ENCODE measurements around the gene RCE1.

The RCE1 gene

DNA sequence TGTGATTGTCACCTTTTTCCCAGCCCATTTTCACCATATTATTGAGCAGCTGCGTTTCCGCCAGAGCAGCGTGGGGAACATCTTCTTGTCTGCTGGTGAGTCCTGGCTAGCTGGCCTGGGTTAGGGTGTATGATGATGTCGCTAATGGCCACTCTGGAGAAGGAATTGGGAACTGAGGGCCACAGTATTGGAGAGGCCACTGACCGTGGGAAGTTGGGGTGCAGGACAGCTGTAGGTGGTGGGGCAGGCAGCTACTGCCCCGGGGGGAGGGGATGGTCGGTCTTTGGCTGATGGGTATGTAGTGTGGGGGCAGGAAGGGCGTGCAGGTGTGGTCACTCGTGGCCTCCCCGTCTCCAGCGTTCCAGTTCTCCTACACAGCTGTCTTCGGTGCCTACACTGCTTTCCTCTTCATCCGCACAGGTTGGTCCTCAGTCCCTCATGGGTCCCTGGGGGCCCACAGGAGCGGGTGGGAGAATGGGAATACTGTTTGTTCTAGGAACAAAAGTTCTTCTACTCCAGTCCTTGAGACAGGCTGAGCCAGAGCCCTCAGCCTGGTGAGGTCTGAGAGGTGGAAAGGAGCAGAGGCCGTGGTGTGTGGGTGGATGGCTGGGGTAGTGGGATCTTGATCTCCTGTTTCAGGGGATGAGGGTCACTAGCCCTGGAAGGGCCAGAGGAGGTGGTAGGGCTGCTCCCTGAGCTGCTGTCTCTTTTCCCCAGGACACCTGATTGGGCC lies 2.1 kb downstream of the RCE1 start:
- DNase-seq = no peak

DNA sequence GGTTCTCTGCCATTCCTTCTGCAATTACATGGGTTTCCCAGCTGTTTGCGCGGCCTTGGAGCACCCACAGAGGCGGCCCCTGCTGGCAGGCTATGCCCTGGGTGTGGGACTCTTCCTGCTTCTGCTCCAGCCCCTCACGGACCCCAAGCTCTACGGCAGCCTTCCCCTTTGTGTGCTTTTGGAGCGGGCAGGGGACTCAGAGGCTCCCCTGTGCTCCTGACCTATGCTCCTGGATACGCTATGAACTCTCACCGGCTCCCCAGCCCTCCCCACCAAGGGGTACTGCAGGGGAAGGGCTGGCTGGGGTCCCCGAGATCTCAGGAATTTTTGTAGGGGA lies 2.6 kb downstream of the RCE1 start:
- no peak for DNase-seq

DNA sequence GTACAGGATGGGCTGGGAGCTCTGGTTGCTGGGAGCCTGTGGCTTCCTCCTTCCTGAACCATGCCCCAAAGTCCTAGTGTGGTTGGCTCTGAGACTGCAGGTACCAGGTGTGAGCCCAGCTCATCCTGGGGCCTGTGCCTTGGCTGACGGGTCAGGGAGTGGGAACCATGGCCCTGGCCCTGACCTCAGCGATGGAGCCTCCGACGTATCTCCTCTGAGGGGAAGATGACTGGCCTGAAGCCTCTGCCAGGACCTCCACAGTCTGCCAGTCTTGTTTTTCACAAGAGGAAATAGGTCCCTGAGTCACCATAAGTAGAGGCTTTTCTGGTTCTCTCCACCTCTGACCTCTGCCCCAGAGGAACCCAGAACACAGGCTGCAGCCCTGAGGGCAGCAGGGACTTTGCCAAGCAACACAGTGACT lies 3.4 kb downstream of the RCE1 start:
- no peak for DNase-seq

DNA sequence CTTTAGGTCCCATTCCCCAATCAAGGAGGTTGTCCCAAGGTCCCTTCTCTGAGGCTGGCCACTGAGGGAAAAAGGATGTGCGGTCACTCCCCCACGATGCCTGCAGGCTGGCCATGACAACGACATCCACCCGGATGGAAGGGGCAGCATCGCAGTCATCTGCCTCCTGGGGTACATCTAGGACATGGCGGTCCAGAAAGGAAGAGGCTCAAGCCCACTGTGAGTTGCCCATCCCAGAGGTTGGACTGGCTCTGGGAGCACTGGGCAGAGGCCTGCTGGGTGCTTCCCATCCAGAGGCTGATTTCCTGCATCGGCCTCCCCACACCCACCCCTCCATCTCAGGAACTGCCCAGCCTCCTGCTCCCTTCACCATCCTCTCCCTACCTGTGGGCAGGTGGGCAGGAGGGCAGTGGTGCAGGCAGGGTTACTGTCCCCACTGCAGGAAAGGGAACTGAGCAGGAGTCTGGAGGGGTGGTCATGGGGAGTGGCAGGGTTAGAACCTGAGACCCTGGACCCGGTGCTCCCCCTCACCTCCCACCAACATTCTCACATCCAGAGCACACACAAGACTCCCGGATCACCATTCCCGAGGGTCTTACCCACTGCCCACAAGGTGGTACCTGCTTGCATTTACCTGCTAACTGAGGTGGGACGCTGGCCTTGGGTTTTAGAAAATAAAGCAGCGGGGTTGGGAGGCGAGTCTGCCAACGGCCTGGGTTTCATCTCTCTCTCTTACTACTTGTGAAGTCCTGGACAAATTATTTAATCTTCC lies 4.4 kb downstream of the RCE1 start:
- no peak for DNase-seq

DNA sequence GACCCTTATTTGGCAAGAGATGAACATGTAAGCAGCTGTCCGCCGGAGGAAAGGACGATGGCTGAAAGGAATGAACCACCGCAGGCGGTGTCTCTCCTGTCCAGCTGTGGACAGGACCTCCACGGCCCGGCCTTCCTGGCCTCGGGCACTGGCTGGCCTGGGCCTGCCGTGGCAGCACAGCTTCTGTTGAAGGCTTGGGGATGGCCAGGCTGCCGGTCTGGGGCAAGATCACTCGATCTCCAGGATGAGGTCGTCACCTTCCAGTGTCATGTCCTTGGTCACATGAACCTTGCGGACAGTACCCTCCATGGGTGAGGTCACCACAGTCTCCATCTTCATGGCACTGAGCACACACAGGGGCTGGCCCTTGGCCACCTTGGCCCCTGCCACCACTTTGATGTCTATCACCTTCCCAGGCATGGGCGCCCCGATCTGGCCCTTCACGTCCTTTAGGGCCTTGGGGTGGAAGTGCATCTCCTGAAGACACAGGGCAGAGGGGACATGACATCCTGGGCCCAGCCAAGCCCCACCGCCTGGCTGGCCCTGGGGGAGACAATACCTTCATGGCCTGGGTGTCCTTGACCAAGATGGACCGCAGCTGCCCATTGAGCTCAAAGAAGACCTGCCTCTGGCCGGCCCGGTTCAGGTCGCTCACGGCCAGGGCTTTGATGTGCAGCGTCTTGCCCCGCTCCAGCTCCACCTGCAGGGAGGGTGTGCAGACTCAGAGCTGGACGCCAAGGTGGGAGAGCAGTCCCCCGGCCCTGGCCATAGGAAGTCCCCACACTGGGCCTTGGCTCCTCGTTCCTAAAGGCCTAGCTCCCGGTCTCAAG lies 5.6 kb downstream of the RCE1 start:
- no peak for DNase-seq

DNA sequence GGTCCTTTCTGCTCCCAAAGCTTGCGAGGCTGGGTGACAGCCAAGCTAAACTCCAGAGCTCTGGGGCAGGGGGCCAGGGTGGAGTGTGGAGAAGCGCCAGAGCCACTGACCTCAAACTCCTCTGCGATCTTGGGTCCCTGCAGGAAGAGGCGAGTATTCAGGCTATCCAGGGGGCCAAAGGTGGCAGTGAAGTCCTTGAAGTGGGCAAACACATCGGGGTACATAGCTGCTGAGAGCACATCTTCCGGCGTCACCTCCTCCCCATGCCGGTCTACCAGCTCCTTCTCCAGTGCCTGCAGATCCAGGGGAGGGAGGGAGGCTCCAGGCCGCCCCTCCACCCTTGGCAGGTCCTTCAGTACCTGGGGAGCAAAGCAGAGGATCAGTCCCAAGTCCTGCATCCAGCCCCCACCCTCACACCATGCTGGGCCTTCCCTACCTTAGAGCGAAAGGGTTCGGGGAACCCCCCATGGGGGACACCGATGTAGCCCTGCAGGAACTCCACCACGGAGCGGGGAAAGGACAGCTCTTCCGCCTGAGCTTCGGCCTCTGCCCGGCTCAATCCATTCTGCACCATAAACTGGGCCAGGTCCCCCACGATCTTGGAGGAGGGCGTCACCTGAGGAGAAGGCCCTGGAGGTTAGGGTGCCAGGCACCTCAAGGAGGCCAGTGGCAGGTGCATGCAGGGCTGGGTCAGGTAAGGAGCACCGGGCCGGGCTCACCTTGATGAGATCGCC lies 6.4 kb downstream of the RCE1 start:
- DNase-seq = no peak

DNA sequence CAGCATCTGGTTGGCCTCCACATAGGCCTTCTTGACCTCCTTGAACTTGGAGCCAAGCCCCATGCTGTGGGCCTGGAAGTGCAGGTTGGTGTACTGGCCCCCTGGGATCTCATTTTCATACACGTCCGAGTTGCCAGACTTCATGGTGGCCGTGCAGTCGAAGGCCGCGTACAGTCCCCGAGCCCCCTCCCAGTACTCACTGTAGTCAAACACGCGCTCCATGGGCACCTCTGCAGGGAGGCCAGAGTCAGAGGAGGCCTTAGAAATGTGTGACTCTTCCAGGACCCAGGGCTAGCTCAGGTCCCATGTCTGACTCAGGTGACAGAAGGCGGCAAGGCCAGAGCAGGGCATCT lies 7.0 kb downstream of the RCE1 start:
- DNase-seq = no peak

DNA sequence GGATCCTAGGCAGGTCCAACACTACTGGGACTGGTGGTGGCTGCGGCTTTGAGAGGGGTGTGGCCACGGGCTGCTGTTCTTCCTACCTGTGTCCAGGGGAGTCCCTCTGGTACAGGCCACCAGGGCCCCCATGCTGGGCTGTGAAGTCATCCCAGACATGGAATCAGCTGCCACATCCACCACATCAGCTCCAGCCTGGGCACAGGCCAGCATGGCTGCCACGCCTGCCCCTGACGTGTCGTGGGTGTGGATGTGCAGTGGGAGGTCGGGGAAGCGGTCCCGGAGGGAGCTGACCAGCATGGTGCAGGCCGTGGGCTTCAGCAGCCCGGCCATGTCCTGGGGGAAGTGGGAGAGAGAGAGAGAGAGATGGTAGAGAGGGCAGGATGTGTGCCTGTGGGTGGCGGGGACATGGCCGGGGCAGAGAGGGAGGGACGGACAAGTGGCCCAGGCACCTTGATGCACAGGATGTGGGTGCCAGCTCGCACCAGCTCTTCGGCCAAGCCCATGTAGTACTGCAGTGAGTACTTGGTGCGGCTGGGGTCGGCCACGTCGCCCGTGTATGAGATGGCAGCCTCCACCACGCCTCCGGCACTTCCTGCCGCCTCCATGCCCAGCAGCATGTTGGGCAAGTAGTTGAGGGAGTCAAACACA lies 7.5 kb downstream of the RCE1 start:
- DNase-seq = no peak

DNA sequence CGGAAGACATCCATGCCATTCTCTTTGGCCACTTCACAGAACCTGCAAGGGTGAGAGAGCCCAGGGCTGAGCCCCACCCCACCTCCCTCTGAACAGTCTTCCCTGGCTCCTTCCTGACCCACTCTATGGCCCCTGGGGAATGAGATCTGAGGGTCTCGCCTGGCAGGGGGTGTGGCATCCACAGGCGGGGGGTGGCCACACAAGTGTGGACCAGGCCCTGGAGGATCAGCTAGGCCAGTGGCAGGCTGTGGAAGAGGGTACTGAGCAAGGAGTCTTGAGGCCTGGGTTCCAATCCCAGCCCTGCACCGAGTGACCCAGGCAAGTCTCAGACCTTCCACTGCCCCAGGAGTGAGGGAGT lies 8.0 kb downstream of the RCE1 start:
- no peak for DNase-seq

DNA sequence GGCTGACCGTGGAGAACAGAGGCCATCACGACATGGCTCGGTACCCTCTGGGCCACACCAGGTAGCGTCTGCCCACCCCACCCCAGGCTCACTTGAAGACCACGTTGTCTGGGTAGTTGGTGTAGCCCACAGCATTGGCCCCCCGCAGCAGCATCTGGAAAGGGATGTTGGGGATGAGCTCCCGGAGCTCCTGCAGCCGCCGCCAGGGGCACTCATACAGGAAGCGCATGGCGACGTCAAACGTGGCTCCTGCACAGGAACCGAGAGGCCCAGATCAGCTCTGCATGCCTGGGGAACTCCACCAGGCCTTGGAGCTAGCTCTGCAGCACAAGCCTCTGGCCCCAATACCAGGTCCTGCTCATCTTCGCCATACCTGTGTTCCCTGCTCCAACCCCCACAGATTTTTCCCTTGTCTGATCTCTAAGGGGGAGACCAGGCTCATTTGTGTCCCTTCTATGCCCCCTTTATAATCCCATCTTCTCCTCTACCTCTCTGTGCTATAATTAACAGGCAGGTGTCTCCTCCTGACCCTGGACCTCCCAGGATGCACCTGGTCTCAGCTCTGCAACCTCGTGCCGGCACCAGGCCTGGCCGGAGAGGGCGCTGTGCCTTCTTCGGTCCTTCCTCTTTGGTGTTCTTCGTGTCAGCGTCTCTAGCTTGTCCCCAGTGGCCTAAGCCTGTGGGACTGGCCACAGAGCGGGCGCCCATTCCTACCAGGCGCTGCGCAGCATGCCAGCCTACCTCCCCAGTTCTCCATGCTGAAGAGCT lies 8.6 kb downstream of the RCE1 start:
- peak; percentile 28 for DNase-seq

DNA sequence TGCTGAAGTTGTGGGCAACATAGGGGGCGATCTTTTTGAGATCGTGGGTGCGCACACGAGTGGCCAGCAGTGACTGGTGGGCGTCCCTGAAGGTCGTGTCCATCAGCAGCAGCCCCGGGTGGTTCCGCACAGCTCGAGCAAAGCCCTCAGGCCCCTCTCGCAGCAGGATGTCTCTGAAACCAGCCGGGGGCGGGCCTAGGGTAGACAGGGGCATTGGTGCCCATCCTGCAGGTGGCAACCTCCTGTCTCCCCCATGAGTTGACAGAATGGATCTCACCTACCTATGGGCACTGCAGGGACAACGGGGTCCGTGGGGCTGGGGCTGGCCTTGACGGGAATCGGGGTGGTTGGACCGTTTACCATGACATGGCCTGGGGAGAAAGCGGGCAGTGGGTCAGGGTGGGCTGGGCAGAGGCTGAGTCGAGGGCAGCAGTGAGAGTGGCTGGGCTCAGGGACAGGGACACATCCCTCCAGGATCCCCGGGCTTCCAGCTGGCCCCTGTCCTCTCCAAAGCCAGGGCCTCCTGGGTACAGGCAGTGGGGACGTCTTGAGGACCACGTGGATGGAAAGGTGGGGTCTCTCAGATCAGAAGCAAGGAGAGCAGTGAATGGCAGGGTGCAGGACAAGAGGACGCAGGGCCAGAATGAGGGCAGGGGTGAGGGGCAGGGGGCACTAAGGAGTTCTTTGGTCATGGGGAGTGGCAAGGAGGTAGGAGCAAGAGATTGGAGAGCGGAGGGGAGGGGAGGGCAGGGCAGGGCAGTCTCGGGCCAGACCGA lies 9.4 kb downstream of the RCE1 start:
- no peak for DNase-seq

DNA sequence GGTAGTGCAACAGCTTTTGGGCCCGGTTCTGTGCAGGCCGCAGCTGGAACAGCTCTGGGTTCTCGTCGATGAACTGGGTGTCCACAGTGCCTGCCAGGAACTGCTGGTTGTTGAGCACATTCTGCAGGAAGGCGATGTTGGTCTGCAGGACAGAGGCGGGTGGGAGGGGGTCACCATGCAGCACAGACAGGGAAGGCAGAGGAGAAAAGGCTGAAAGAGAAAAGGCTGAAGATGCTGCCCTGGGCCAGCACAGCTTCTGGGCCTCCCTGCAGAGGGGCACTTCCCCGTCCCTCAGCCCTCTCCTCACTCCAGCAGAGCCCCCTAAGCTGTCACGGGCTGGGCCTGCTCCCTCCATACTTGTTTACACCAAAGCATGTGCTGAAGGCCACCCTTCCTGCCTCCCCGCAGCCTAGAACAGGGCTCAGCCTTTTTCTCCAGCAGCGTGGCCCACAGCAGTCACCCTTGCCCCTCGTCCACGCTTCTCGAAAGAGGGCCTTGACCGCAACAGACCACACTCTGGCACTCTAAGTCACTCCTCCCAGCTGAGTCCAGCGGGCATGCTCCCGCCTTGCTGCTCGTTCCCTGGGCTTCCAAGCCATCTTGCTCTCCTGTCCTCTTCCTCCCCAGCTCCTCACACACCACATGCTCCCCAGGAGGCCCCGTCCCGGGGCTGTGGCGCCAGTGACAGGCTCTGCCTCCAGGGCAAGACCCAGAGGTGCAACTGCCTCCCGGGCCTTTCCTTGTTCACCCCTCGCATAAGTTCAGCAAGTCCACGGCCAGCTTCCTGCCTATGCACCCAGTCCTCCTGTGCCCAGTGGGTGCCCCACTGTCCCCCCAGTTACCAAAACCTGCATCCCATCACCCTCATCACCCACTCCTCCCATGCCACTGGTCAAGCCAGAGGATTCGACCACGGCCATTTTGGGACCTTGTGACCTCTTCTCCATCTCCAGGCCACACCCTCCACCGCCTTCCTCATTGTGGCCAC lies 10.3 kb downstream of the RCE1 start:
- no peak for DNase-seq

DNA sequence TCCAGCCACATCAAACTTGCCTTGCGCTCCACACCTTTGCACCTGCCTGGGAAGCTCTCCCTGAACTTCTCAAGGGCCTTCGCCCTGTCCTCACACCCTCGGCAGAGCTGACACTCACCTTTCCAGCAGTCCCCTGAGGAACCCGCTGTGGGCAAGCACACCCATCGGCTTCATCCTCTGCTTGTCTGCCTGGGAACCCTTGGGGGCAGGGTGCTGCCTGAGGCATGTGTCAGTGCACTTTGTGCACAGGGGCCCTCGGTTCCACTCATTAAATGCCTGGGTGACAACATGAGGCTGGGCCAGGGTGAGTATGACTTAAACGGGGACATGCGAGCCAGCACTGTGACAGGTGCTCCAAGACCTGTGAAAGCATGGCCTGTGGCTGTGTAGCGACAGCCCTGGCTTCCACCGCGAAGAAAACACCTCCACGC lies 11.0 kb downstream of the RCE1 start:
- no peak for DNase-seq

DNA sequence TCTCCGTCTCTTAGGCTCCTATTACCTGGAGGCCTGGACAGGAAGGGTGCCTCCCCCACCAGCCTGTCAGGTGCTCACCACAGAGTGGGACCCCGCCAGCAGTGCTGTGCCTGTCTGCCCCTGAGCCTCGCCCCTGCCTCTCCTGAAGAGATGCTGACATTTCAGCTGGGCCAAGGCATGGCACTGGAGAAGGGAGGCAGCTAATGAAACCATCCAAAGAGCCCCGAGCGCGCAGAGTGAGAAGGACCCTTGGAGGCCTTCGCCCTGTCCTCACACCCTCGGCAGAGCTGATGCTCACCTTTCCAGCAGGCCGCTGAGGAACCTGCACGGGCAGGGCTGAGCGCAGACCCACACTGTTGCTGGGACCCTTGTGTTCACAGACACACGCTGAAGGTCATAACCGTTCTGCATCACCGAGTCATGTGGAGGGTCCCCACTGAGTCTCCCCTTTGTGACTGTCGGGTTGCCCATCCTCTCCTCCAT lies 11.5 kb downstream of the RCE1 start:
- DNase-seq = no peak

DNA sequence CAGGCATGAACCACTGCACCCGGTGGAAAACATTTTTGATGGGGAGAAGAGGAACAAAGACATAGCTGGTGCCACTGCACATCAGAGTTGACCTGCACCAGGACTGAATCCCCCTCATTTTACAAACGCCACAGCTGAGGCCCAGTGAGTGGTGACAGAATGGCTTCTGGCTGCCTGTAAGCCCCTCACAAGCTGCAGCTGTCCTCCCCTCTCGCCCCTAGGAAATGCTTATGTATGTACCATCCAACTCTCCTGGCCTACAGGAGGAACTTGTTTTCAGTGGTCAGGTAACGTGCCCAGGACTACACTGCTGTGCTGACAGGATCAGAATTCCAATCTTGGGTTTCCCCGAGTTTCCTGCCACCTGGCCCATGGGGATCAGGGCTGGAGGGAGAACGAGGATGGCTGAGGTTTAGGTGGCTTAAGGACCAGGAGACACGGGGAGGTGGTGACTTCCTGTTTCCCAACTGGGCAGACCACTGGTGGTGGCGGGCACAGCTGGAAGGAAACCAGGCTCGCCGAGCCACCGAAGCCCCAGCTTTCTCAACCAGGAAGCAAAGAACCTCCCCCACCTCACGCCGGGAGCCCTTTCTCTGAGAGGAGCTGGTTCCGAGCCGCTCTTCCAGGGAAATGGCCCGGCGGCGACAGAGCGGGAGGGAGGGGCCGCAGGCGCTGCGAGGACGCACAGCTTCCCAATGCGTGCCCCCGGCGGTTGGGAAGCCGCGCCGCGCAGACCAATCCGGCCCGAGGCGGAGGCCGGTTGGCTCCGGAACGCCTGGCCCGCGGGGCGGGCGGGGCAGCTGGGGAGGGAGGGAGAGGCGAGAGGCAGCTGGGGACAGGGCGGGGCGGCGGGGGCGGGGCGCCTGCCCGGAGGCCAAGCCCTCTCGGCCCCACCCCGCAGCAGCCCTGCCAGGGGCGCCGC lies 12.6 kb downstream of the RCE1 start:
- peak; percentile 93 for DNase-seq

DNA sequence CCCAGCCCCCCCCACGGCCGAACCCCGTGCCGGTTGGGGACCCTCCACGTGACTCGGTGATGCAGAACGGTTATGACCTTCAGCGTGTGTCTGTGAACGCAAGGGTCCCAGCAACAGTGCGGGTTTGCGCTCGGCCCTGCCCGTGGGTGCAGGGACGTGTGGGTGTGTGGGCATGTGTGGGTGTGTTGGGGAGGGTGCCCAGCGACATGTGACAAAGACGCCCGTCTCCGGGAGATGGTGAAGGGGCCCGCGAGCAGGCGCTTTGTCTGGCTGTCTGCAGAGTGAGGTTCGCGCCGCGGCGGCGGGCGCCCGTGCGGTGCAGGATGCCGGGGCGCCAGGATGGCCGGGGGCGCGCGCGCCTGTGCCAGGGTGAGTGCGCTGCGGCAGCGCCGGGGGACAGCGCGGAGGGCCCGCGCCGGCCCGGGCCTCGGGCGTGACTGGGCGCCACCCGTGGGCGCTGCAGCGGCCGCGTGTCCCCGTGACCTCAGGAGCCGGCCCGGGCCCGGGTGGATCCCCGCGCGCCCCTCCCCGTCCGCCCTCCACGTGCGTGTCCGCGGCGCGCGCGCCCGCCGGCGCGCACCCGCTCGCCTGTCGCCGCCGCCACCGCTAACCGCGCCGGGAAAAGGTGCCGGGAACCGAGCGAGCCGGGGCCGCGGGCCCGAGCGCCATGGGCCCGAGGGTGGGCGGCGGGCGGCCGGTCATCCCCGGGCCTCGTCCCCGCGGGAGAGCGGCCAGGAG lies 13.4 kb downstream of the RCE1 start, which contains the start of gene LRFN4:
LRFN4 (plus strand) TSS at position 569 of the 738 bp plus-strand sequence. CDS start 681 bp downstream, outside the sequence.
- no peak for DNase-seq

DNA sequence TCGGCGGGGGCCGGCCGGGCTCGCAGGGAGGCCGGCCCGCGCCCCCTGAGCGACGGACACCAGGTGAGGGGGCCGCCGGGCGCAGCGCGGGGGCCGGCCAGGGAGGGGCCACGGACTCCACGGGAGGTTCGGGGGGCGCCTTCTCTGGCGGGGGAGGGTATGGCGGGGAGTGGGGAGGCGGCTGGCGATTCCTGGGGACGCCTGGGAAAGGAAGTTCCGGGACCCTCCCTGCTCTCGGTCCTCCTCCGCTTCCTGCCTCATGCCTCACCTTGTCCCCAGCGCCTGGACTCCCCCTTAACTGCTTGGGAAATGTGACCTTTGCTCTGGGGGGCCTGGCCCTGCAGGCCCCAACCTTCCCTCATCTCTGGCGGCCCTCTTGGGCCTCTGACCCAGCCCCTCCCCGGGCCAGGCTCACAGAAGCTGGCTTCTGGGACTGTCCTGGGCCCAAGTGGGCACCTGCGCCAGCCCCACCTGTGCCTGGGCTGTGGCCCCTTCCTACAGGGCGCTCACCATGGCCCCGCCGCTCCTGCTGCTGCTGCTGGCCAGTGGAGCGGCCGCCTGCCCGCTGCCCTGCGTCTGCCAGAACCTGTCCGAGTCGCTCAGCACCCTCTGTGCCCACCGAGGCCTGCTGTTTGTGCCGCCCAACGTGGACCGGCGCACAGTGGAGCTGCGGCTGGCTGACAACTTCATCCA lies 14.1 kb downstream of the RCE1 start:
- DNase-seq = no peak
